Lower leg skin (tissue), 3 donors: ENCODE data around the gene GID4.

Experiments used
- CTCF ChIP-seq, 3 donors: fragments of 450-650 bp; IDR thresholded peaks; one replicate each; pipeline ENCODE4 v1.5.1; 2016; ENCODE audit warnings: antibody characterized with exemption in 3 of 3, mild to moderate bottlenecking in 3 of 3, moderate library complexity in 2 of 3
- POLR2A ChIP-seq, 2 donors: fragments of 450-650 bp; IDR thresholded peaks; one replicate each; pipeline ENCODE4 v1.6.1; 2016 to 2017; ENCODE audit warnings: antibody characterized with exemption in 2 of 2, mild to moderate bottlenecking in 1 of 2, moderate library complexity in 1 of 2

GRCh38 chr17:18037486-18037885, 1.7 kb upstream of the GID4 start:
- no peak for TF ChIP-seq POLR2A (IDR thresholded peaks at IDR 0.05)
- TF ChIP-seq CTCF (IDR thresholded peaks at IDR 0.05), result no peak
